Stimulated activated CD8-positive, alpha-beta memory T cell treated with anti-CD3 and anti-CD28 coated beads, Interleukin-12 subunit alpha, Interleukin-12 subunit beta, amount 100 ng/mL, for 4 hours (primary cell): Measurements from ENCODE around the gene ZHX3.
"Not testable (repeated sequence)": the region's sequence is repeated elsewhere in the genome, so short reads cannot be mapped to it uniquely, and the experiment has no call there.

ENCODE experiments used
- DNase-seq: peaks from one replicate; pipeline ENCODE4 v3.0.0-alpha.2; 2020; ENCODE audit warnings: low read depth

The ZHX3 gene

GRCh38 chr20:41135187-41135887, 182.2 kb downstream of the ZHX3 start:
- DNase-seq = peak; percentile 37

- no peak for DNase-seq
Measured at GRCh38 chr20:41134362-41135186, 183.0 kb downstream of the ZHX3 start.

- peak; percentile 27 for DNase-seq
Measured at GRCh38 chr20:41133709-41134361, 183.7 kb downstream of the ZHX3 start.

GRCh38 chr20:41132388-41132775, 185.1 kb downstream of the ZHX3 start:
- not testable (repeated sequence) for DNase-seq

GRCh38 chr20:41131594-41132387, 185.7 kb downstream of the ZHX3 start:
- no peak for DNase-seq
